Colonic mucosa (tissue), 4 donors: Measurements from ENCODE around the gene POC1A. TPM values are rescaled to one million over a fixed set of nuclear protein-coding genes. Genes with fewer than 3 reads are reported as not detected.

Experiments
- DNase-seq: peaks from one replicate; pipeline ENCODE4 v3.0.0-alpha.2; 2020
- H3K27ac ChIP-seq: fragments of 200-600 bp; one replicate; pipeline ENCODE4 v1.8.0; 2021
- H3K27me3 ChIP-seq: fragments of 200-600 bp; one replicate; pipeline ENCODE4 v1.8.0; 2021
- H3K36me3 ChIP-seq: fragments of 200-600 bp; one replicate; pipeline ENCODE4 v1.8.0; 2021
- H3K4me1 ChIP-seq: fragments of 200-600 bp; one replicate; pipeline ENCODE4 v1.8.0; 2021; ENCODE audit warnings: mild to moderate bottlenecking
- H3K4me3 ChIP-seq: fragments of 200-600 bp; one replicate; pipeline ENCODE4 v1.8.0; 2021
- H3K9ac ChIP-seq, 2 donors: one replicate each; pipeline ENCODE4 v1.7.0; 2013; ENCODE audit warnings: control low read depth in 2 of 2, low read depth in 2 of 2, low read length in 2 of 2
- H3K9me3 ChIP-seq: fragments of 200-600 bp; one replicate; pipeline ENCODE4 v1.8.0; 2021
- CTCF ChIP-seq: fragments of 200-600 bp; IDR thresholded peaks from one replicate; pipeline ENCODE4 v1.8.0; 2022; ENCODE audit warnings: antibody characterized with exemption, mild to moderate bottlenecking
- intact Hi-C: fragments of 100-400 bp; cut with DNase I; formaldehyde crosslinking; loops from one replicate; pipeline ENCODE4 v1.14.1; 2022
- total RNA-seq, 2 donors: library from RNA; stranded (reverse); fragmentation: NEBNext Ultra II Directional in 1 of 2; extraction: Animal tissue kit (Norgen Biotek cat#: 25700) in 1 of 2; gene quantifications; one replicate each; pipeline ENCODE4 v1.2.1, GENCODE V29; 2021
- donor health status: healthy.
- donor health status: DM: no; HTN: no; CAD: no.
- donor health status: DM: no; HTN: no; CAD: no.

The POC1A gene
- total RNA-seq, 2 donors from 2014 or later, result 7.6 to 33.7 TPM

- no peak for TF ChIP-seq CTCF
- Histone ChIP-seq H3K4me1 (peaks cover 3% of the 10 kb centered on the region), H3K9me3 (no peaks in the 10 kb centered on the region), H3K4me3 (no peak overlapping the region), H3K27me3 (no peaks in the 10 kb centered on the region), H3K27ac (no peak overlapping the region), H3K9ac (no peak overlapping the region), H3K36me3 (no peaks in the 10 kb centered on the region)
- intact Hi-C loops, result no loop called here
- DNase-seq, result no peak
Measured at GRCh38 chr3:52049503-52049902, 104.7 kb downstream of the POC1A start.

- no peak overlapping the region for H3K9ac ChIP-seq
- no peaks in the 10 kb centered on the region for H3K27me3 ChIP-seq
- no peak overlapping the region for H3K4me3 ChIP-seq
- H3K9me3 ChIP-seq, result no peaks in the 10 kb centered on the region
- H3K36me3 ChIP-seq, result no peaks in the 10 kb centered on the region
- H3K4me1 ChIP-seq, result peaks cover 3% of the 10 kb centered on the region
- intact Hi-C loops, result no loop called here
- no peak for DNase-seq
- no peak overlapping the region for H3K27ac ChIP-seq
- TF ChIP-seq CTCF, result no peak
Measured at GRCh38 chr3:52047295-52047960, 106.8 kb downstream of the POC1A start.

- DNase-seq, result no peak
- no peak overlapping the region for H3K27ac ChIP-seq
- peaks cover under 1% of the 10 kb centered on the region for H3K4me1 ChIP-seq
- no peaks in the 10 kb centered on the region for H3K27me3 ChIP-seq
- H3K36me3 ChIP-seq, result no peaks in the 10 kb centered on the region
- H3K9me3 ChIP-seq, result no peaks in the 10 kb centered on the region
- no peak overlapping the region for H3K4me3 ChIP-seq
- intact Hi-C loops, result no loop called here
- TF ChIP-seq CTCF, result no peak
- H3K9ac ChIP-seq, result no peak overlapping the region
Measured at GRCh38 chr3:52046902-52047239, 107.4 kb downstream of the POC1A start.

- no peak for DNase-seq
- no peaks in the 10 kb centered on the region for H3K36me3 ChIP-seq
- H3K4me1 ChIP-seq, result no peaks in the 10 kb centered on the region
- H3K9ac ChIP-seq, result no peak overlapping the region
- no peak overlapping the region for H3K4me3 ChIP-seq
- no peaks in the 10 kb centered on the region for H3K27me3 ChIP-seq
- TF ChIP-seq CTCF, result no peak
- no peaks in the 10 kb centered on the region for H3K9me3 ChIP-seq
- no peak overlapping the region for H3K27ac ChIP-seq
- intact Hi-C loops, result no loop called here
Measured at GRCh38 chr3:52046186-52046901, 107.9 kb downstream of the POC1A start.

- no peak overlapping the region for H3K4me3 ChIP-seq
- H3K4me1 ChIP-seq, result no peaks in the 10 kb centered on the region
- H3K9ac ChIP-seq, result no peak overlapping the region
- no peak overlapping the region for H3K27ac ChIP-seq
- TF ChIP-seq CTCF, result no peak
- no peak for DNase-seq
- no peaks in the 10 kb centered on the region for H3K36me3 ChIP-seq
- intact Hi-C loops, result no loop called here
- H3K9me3 ChIP-seq, result no peaks in the 10 kb centered on the region
- no peaks in the 10 kb centered on the region for H3K27me3 ChIP-seq
Measured at GRCh38 chr3:52044869-52045619, 109.2 kb downstream of the POC1A start.
